HG03196 (cell line): ENCODE results near the gene THBS3.
"Not testable (repeated sequence)": the region's sequence is repeated elsewhere in the genome, so short reads cannot be mapped to it uniquely, and the experiment has no call there.

Experiments
- ATAC-seq: cut with Tn5 transposase; IDR thresholded peaks from one replicate; pipeline ENCODE4 v1.9.1; 2021; ENCODE audit not compliant: unreplicated experiment

The THBS3 gene

DNA sequence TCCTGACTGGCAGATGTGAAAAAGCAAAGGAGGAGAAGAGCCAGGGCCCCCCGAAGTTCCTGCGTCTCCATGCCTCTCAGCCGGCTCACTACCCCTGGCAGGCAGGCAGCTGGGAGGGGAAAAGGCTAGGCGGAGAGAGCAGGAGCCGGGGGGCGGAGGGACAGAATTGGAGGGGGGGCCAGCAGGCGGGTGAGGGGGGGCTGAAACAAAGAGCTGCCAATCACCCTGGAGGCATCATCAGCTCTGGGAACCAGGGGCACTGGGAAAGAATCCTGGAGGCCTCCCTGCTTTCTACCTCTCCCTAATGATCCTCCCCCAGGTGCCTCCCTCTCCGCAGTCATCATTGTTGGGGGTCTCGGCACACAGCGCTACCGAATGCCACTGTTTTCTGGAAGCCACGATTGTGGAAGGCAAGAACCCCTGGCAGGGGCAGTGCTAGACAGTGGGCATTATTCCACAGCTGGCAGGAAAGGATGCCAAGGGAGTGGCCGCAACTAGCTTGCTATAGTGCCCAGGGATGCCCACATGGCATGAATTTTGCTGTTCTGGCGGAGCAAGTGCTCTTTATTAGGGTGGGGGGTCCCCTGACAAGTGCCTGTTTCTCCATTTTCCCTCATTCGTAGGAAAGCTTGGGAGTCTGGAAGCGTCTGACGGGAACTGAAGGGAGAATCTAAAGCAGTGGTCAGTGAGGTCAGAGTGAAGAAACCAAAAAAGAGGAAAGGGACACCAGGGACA, at the start of gene THBS3:
Gene THBS3, minus strand, starts transcription at position 92 of the 735 bp plus-strand sequence. Its CDS starts 21 bp downstream, at position 71.
- ATAC-seq = no peak

DNA sequence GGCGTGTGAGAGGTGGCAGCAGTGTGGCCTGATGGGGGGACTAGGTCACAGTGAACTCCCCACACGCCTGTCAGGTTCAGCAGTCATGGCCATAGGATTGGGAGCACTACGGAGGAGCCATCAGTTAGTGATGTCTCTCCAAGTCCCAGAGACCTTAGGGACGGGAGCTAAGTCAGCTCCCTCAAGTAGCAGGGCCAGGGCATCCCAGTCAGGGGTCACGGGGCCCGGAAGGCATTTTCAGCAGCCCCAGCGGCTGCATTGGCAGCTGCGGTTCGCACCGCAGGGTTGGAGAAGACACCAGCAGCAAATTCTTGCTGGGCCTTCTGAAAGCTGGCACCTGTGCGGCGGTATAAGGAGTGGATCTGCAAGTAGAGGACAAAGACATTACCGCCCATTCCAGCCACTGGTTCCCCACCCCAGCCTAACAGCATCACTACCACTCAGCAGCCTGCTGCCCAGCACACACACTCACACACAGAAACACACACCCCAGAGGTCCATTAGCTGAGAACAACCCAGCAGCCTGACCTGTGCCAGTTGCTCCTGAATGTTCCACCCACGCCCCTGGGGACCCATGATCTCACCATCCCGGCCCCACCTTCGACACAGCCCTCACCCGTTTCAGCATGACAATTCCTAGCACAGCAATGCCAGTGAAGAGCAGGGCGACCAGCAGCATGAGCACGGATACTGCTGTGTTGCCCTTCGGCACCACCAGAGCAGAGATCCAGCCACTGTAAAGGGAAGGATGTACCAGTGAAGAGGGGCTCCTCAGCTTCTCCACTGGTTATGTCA, 48.6 kb upstream of the THBS3 start:
- no peak for ATAC-seq

GRCh38 chr1:155255243-155256007, 47.7 kb upstream of the THBS3 start, which contains the start of gene ENTREP3:
TSS of gene ENTREP3 (minus strand) at chr1:155255483. CDS start at chr1:155254877, 606 bp downstream.
- peak; percentile 46 for ATAC-seq

- no peak for ATAC-seq
Observed at GRCh38 chr1:155254714-155255242, 47.1 kb upstream of the THBS3 start.

GRCh38 chr1:155254228-155254713, 46.6 kb upstream of the THBS3 start:
- ATAC-seq = no peak

GRCh38 chr1:155253797-155254196, 46.1 kb upstream of the THBS3 start:
- ATAC-seq = no peak

- ATAC-seq = no peak
Observed at GRCh38 chr1:155253208-155253607, 45.5 kb upstream of the THBS3 start.

DNA sequence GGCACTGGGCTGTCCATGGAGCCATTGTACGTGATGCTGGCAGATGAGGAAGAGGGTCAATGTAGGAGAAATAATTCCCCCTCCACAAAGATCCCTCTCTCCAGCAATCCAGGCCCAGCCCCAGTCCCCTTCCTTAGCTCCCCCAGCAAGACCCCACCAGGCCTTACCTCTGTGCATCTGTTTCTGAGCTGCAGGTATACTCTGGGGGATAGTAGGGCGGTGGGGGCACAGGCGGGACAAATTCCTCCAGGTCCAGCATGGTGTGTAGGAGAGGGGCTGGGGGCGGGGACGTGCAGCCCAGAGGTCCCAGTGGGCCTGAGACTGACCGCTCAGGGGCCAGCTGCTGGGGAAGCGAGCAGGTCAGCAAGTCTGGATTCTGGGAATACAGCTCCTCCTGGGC, 43.9 kb upstream of the THBS3 start:
- ATAC-seq = no peak

DNA sequence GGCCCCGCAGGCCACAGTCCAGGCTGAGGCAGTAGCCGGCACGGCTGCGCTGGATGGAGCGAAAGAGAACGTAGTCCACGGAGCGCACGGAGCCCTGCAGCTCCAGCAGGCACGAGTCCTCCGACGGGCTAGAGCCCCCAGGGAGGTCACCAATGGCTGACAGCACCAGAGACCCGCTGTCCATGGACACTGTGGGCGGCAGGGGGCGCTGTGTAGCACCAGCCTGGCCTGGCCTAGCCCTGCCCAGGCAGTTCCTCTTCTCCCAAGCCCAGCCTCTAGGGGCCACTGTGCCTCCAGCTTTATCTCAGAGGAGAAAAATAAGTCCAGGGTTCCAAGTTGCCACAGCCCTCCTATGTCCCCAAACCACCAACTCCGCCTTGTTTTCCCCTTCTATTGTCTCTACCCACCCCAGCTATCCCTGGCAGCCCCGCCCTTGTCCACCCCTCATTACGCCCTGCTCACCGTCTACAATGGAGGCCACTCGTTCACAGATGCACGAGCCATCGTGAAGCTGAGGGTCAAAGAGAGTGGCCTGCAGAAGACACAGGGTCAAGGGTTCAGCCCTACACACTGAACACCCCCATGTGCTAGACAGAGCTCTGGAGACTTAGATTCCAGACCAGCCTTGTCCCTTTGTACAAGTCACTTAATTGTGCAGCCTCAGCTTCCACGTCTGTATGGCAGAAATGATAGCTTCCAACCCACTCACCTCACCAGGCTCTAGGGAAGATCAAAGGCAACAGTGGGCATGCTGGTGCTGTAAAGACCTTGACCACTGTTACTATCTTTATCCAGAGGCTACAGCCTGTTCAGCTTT, 43.1 kb upstream of the THBS3 start:
- peak; percentile 72 for ATAC-seq

DNA sequence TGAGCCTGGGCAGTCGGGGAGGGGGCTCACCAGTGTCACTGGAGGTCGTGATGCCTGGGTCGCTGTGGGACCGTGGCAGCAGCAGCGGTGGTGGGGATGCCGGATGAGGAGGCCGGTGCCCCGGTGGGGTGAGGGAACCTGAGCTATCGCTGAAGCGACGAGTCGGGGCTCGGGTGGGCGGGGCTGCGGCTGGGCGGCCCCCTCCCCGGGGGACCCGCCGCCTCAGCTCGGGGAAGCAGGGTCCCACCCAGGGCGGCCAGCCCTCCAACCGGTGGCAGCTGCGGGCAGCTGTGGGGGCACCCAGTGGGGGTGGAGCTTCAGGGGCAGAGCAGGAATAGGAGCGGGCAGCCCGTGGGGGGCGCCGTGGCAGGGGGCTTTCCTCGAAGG, 42.5 kb upstream of the THBS3 start:
- ATAC-seq = peak; percentile 2

DNA sequence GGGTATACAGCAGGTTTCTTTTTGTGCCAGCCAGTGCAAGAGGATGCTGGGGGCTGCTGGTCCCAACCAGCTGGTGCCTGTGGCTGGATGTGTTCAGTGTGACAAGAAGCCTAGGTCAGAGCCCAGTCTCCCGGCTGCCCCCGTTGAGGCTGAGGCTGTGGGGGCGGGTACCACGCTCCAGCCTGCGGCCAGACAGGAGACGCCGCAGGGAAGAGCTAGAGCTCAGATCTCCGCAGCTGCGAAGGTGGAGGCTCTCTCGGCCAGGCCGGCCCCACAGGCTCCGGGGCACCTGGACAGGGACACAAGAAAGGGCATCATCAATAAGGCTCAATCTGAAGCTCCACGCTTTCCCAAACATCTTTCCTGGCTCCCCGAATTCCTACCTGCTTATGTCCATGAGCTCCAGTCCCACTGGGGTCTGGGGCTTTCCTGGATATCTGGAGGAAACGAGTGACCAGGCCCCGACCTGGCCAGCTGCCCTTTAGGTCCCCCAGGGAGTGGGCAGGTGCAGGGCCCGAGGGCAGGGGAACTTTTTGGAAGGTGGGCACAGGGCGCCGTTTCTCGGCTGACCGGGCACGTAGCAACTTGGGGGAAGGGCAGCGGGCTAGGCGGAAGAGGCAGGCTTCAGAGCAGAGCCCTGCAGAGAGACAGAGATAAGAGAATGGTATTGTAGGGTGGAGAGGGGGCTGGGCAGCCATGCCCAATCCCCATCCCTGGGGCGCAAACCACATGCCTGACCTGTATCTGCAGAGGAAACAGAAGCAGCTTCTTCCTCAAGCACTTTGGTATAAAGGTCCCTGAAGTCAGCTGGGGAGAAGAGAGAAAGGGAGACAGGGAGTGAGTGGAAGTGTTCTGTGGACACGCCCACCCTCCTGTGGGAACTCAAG, 40.2 kb upstream of the THBS3 start:
- no peak for ATAC-seq

GRCh38 chr1:155246796-155247195, 39.1 kb upstream of the THBS3 start:
- not testable (repeated sequence) for ATAC-seq

GRCh38 chr1:155245163-155245524, 37.4 kb upstream of the THBS3 start:
- no peak for ATAC-seq

- peak; percentile 84 for ATAC-seq
Observed at GRCh38 chr1:155244368-155245162, 36.9 kb upstream of the THBS3 start.

- ATAC-seq = no peak
Observed at GRCh38 chr1:155242805-155243358, 35.2 kb upstream of the THBS3 start.

DNA sequence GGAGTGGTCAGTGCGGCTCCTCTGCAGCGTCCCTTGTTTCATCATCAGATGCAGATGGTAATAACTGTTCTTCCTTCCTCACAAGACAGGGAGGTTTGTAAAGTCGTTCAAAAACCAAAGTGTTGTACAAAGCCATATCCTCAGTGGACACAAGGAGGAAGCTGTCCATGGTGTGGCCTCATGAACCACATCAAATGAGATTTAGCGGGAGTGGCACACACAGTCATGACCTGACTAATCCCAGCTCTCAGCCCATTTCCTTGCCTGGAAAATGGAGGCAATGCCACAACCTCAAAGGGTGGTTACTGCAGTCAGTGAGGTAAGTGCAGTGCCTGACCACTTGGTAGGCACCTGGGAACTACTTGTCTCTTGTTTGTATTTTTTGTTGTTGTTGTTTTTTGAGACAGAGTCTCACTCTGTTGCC, 34.2 kb upstream of the THBS3 start:
- ATAC-seq = no peak

DNA sequence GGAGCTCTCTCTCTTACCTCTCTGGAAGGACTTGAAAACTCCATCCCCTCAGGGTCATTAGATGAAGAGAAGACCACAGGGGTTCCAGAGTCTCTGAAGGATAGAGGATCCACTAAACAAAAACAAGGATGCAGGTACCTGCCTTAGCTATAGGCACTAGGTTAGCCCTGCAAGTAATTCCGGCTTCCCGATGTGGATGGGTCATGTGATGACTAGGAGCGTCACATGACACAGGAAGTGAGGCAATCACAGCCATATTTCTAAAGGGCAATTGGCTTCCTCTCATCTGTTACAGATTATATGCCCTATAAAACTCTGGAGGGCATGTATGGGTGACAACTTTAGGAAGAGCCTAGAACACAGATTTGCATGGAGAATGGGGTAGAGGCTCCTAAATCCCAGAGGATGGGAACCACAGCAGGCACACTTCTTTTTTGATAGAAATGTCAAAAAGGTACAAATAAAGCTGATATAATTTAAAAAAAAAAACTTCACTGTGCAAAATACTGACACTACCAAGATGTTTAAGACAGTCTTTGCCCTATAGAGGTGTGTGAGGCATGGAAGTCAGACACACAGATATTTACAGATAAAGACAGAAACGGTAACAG, 33.5 kb upstream of the THBS3 start:
- no peak for ATAC-seq

GRCh38 chr1:155236451-155236850, 28.8 kb upstream of the THBS3 start:
- no peak for ATAC-seq
